Smooth muscle cell (in vitro differentiated cells): ENCODE data around the gene RTF1. TPM values are rescaled to one million over a fixed set of nuclear protein-coding genes. Genes with fewer than 3 reads are reported as not detected.

ENCODE experiments used
- DNase-seq: peaks from one replicate; lab custom pipeline; 2025; ENCODE audit not compliant: unreplicated experiment; lab: John Stamatoyannopoulos, UW
- H2AFZ ChIP-seq: fragments of 200-600 bp; sonication (generic); 2 replicates; pipeline ENCODE4 v1.6.0; 2016; ENCODE audit warnings: antibody characterized with exemption, low read depth, mild to moderate bottlenecking
- H3F3A ChIP-seq: fragments of 200-600 bp; sonication (generic); 2 replicates; pipeline ENCODE4 v1.6.0; 2017; ENCODE audit warnings: antibody characterized with exemption, low read depth
- H3K27ac ChIP-seq: fragments of 200-600 bp; sonication (generic); 2 replicates; pipeline ENCODE4 v1.5.1; 2016; ENCODE audit warnings: low read depth, mild to moderate bottlenecking
- H3K27me3 ChIP-seq: fragments of 200-600 bp; sonication (generic); 2 replicates; pipeline ENCODE4 v1.6.1; 2016; ENCODE audit warnings: low read depth, mild to moderate bottlenecking
- H3K36me3 ChIP-seq: fragments of 200-600 bp; sonication (generic); 2 replicates; pipeline ENCODE4 v1.5.1; 2016; ENCODE audit warnings: low read depth
- H3K4me1 ChIP-seq: fragments of 200-600 bp; sonication (generic); 2 replicates; pipeline ENCODE4 v1.5.1; 2016; ENCODE audit warnings: low read depth
- H3K4me2 ChIP-seq: fragments of 200-600 bp; sonication (generic); 2 replicates; pipeline ENCODE4 v1.6.0; 2016; ENCODE audit warnings: mild to moderate bottlenecking
- H3K4me3 ChIP-seq: fragments of 200-600 bp; sonication (generic); 2 replicates; pipeline ENCODE4 v1.5.1; 2016; ENCODE audit warnings: mild to moderate bottlenecking
- H3K79me2 ChIP-seq: fragments of 200-600 bp; sonication (generic); 2 replicates; pipeline ENCODE4 v1.6.0; 2016; ENCODE audit warnings: low read depth, mild to moderate bottlenecking
- H3K9ac ChIP-seq: fragments of 200-600 bp; sonication (generic); 2 replicates; pipeline ENCODE4 v1.6.0; 2016; ENCODE audit warnings: low read depth
- H3K9me3 ChIP-seq: fragments of 200-600 bp; sonication (generic); replicated peaks from 2 replicates; pipeline ENCODE4 v1.5.1; 2016; ENCODE audit warnings: low read depth
- H4K20me1 ChIP-seq: fragments of 200-600 bp; sonication (generic); 2 replicates; pipeline ENCODE4 v1.6.0; 2016; ENCODE audit warnings: low read depth
- CTCF ChIP-seq: fragments of 200-600 bp; sonication (generic); IDR thresholded peaks from 2 replicates; pipeline ENCODE4 v1.5.1; 2017; ENCODE audit warnings: borderline replicate concordance, mild to moderate bottlenecking, antibody characterized with exemption; ENCODE audit not compliant: insufficient read depth, poor library complexity, severe bottlenecking
- WGBS: methylation state at CpG from one replicate; pipeline ENCODE4 v1.1.7; 2016; ENCODE audit warnings: low lambda C conversion rate; 5-methylcytosine and 5-hydroxymethylcytosine counted together
- polyA plus RNA-seq: library from polyadenylated mRNA; unstranded; fragments of >200 nt; fragmentation: Nextera tagmentation; extraction: Ambion mirVana; gene quantifications from 2 replicates; pipeline ENCODE4 v1.2.1, GENCODE V29; 2016
- total RNA-seq: library from RNA; depleted of rRNA; stranded (reverse); fragments of >200 nt; gene quantifications from 2 replicates; pipeline ENCODE4 v1.2.3, GENCODE V29; 2014

The RTF1 gene
- total and polyA plus RNA-seq, 2 experiments from 2014 or later: 25.7 to 68.1 TPM

GRCh38 chr15:41512940-41513505 lies 96.1 kb downstream of the RTF1 start:
- peaks cover 24% of the 10 kb centered on the region for H3K4me1 ChIP-seq
- no peak overlapping the region for H3K9ac ChIP-seq
- no peaks in the 10 kb centered on the region for H3K9me3 ChIP-seq
- H4K20me1 ChIP-seq: no peaks in the 10 kb centered on the region
- no peaks in the 10 kb centered on the region for H3K79me2 ChIP-seq
- H3K27ac ChIP-seq: no peak overlapping the region
- TF ChIP-seq CTCF: no peak
- H2AFZ ChIP-seq: no peak overlapping the region
- H3K27me3 ChIP-seq: peaks cover 56% of the 10 kb centered on the region
- peak overlapping the region; percentile 40 for H3K4me3 ChIP-seq
- WGBS: 4% methylated on average over 40 of the region's 40 CpGs
- no peak for DNase-seq
- H3F3A ChIP-seq: no peaks in the 10 kb centered on the region
- no peaks in the 10 kb centered on the region for H3K36me3 ChIP-seq
- H3K4me2 ChIP-seq: peak overlapping the region; percentile 88

- 12% methylated on average over 33 of the region's 33 CpGs for whole genome bisulfite sequencing
- DNase-seq: no peak
These were observed 96.8 kb downstream of the RTF1 start, which contains the start of gene LTK for GRCh38 chr15:41513506-41514227. Gene LTK, minus strand, starts transcription at chr15:41513827. Its CDS starts 118 bp downstream, at chr15:41513709.

GRCh38 chr15:41517895-41518449 lies 101.1 kb downstream of the RTF1 start:
- no peak overlapping the region for H3K4me3 ChIP-seq
- WGBS: 97% methylated on average over 8 of the region's 8 CpGs
- peaks cover 10% of the 10 kb centered on the region for H3K4me1 ChIP-seq
- H3K79me2 ChIP-seq: no peaks in the 10 kb centered on the region
- H3K9me3 ChIP-seq: no peaks in the 10 kb centered on the region
- no peak overlapping the region for H2AFZ ChIP-seq
- H3K27me3 ChIP-seq: peaks cover 7% of the 10 kb centered on the region
- H3F3A ChIP-seq: no peaks in the 10 kb centered on the region
- DNase-seq: no peak
- no peak overlapping the region for H3K9ac ChIP-seq
- H3K4me2 ChIP-seq: no peak overlapping the region
- H3K27ac ChIP-seq: no peak overlapping the region
- no peaks in the 10 kb centered on the region for H4K20me1 ChIP-seq
- no peak for TF ChIP-seq CTCF
- H3K36me3 ChIP-seq: no peaks in the 10 kb centered on the region

More at GRCh38 chr15:41513506-41514227, 96.8 kb downstream of the RTF1 start, which contains the start of gene LTK:
- Histone ChIP-seq H3K4me2 (peak within 1 kb of the TSS; percentile 88), H3K9me3 (no peaks in the 10 kb centered on the region), H3K27ac (no peak within 1 kb of the TSS), H3F3A (no peaks in the 10 kb centered on the region), H3K9ac (no peak within 1 kb of the TSS), H3K36me3 (no peaks in the 10 kb centered on the region), H3K4me3 (peak within 1 kb of the TSS; percentile 40), H3K79me2 (no peaks in the 10 kb centered on the region), H2AFZ (no peak within 1 kb of the TSS), H3K4me1 (peaks cover 24% of the 10 kb centered on the region), H4K20me1 (no peaks in the 10 kb centered on the region), H3K27me3 (peaks cover 50% of the 10 kb centered on the region)
- TF ChIP-seq CTCF: no peak
